Measurements from ENCODE around the gene SH3BP4.

Gene SH3BP4

GRCh38 chr2:235041221-235041917 lies 89.6 kb downstream of the SH3BP4 start:
- DNase-seq (ENCODE audit: low read depth, low spot score): no peak

- no peak for DNase-seq (ENCODE audit: low read depth, low spot score)
Measured at GRCh38 chr2:235041918-235042575, 90.2 kb downstream of the SH3BP4 start.

- no peak for DNase-seq (ENCODE audit: low read depth, low spot score)
Measured at GRCh38 chr2:235042576-235043515, 91.0 kb downstream of the SH3BP4 start.

GRCh38 chr2:235043762-235044500 lies 92.1 kb downstream of the SH3BP4 start:
- DNase-seq (ENCODE audit: low read depth, low spot score): no peak

GRCh38 chr2:235044501-235045271 lies 92.9 kb downstream of the SH3BP4 start:
- no peak for DNase-seq (ENCODE audit: low read depth, low spot score)

- DNase-seq (ENCODE audit: low read depth, low spot score): no peak
Measured at GRCh38 chr2:235045336-235045972, 93.6 kb downstream of the SH3BP4 start.

- no peak for DNase-seq (ENCODE audit: low read depth, low spot score)
Measured at GRCh38 chr2:235045973-235046343, 94.1 kb downstream of the SH3BP4 start.

- no peak for DNase-seq (ENCODE audit: low read depth, low spot score)
Measured at GRCh38 chr2:235046589-235046988, 94.8 kb downstream of the SH3BP4 start.

- DNase-seq (ENCODE audit: low read depth, low spot score): no peak
Measured at GRCh38 chr2:235047171-235048160, 95.6 kb downstream of the SH3BP4 start.

GRCh38 chr2:235048549-235048948 lies 96.7 kb downstream of the SH3BP4 start:
- DNase-seq (ENCODE audit: low read depth, low spot score): no peak

GRCh38 chr2:235049069-235049468 lies 97.3 kb downstream of the SH3BP4 start:
- no peak for DNase-seq (ENCODE audit: low read depth, low spot score)

GRCh38 chr2:235049719-235050118 lies 97.9 kb downstream of the SH3BP4 start:
- DNase-seq (ENCODE audit: low read depth, low spot score): no peak

GRCh38 chr2:235050980-235051351 lies 99.1 kb downstream of the SH3BP4 start:
- DNase-seq (ENCODE audit: low read depth, low spot score): peak; percentile 98

- peak; percentile 58 for DNase-seq (ENCODE audit: low read depth, low spot score)
Measured at GRCh38 chr2:235051436-235052260, 99.8 kb downstream of the SH3BP4 start.

- no peak for DNase-seq (ENCODE audit: low read depth, low spot score)
Measured at GRCh38 chr2:235052514-235053354, 100.9 kb downstream of the SH3BP4 start.

GRCh38 chr2:235053651-235054050 lies 101.8 kb downstream of the SH3BP4 start:
- no peak for DNase-seq (ENCODE audit: low read depth, low spot score)

- DNase-seq (ENCODE audit: low read depth, low spot score): peak; percentile 66
Measured at GRCh38 chr2:235054475-235054874, 102.7 kb downstream of the SH3BP4 start.
